ENCODE data around the gene SARS1. TPM values are rescaled to one million over a fixed set of nuclear protein-coding genes. Genes with fewer than 3 reads are reported as not detected.
"Not testable (repeated sequence)": the region's sequence is repeated elsewhere in the genome, so short reads cannot be mapped to it uniquely, and the experiment has no call there.

Gene SARS1
- total RNA-seq, 1 experiment from 2014 or later = 205 TPM

- DNase-seq (ENCODE audit: low read depth, low spot score) = no peak
- in situ Hi-C loops (cut with HindIII; ENCODE audit: low pct_unique_long_range_greater_than_20kb, low sequenced_read_pairs) = no loop called here
Measured at GRCh38 chr1:109213345-109213823, 334 bp upstream of the SARS1 start.

GRCh38 chr1:109214695-109215623 is 1.2 kb downstream of the SARS1 start:
- peak; percentile 84 for DNase-seq (ENCODE audit: low read depth, low spot score)
- in situ Hi-C loops (cut with HindIII; ENCODE audit: low pct_unique_long_range_greater_than_20kb, low sequenced_read_pairs) = no loop called here

- in situ Hi-C loops (cut with HindIII; ENCODE audit: low pct_unique_long_range_greater_than_20kb, low sequenced_read_pairs) = no loop called here
- DNase-seq (ENCODE audit: low read depth, low spot score) = no peak
Measured at GRCh38 chr1:109216662-109217061, 2.9 kb downstream of the SARS1 start.

- no peak for DNase-seq (ENCODE audit: low read depth, low spot score)
- in situ Hi-C loops (cut with HindIII; ENCODE audit: low pct_unique_long_range_greater_than_20kb, low sequenced_read_pairs) = no loop called here
Measured at GRCh38 chr1:109218516-109218915, 4.8 kb downstream of the SARS1 start.

- DNase-seq (ENCODE audit: low read depth, low spot score); in situ Hi-C loops (cut with HindIII; ENCODE audit: low pct_unique_long_range_greater_than_20kb, low sequenced_read_pairs): not testable (repeated sequence)
Measured at GRCh38 chr1:109221201-109221600, 7.5 kb downstream of the SARS1 start.

- in situ Hi-C loops (cut with HindIII; ENCODE audit: low pct_unique_long_range_greater_than_20kb, low sequenced_read_pairs) = no loop called here
- DNase-seq (ENCODE audit: low read depth, low spot score) = no peak
Measured at GRCh38 chr1:109225308-109225707, 11.6 kb downstream of the SARS1 start.

GRCh38 chr1:109225711-109226445 is 12.2 kb downstream of the SARS1 start:
- in situ Hi-C loops (cut with HindIII; ENCODE audit: low pct_unique_long_range_greater_than_20kb, low sequenced_read_pairs) = no loop called here
- DNase-seq (ENCODE audit: low read depth, low spot score) = no peak

- in situ Hi-C loops (cut with HindIII; ENCODE audit: low pct_unique_long_range_greater_than_20kb, low sequenced_read_pairs) = no loop called here
- no peak for DNase-seq (ENCODE audit: low read depth, low spot score)
Measured at GRCh38 chr1:109228167-109228566, 14.4 kb downstream of the SARS1 start.

- no peak for DNase-seq (ENCODE audit: low read depth, low spot score)
- in situ Hi-C loops (cut with HindIII; ENCODE audit: low pct_unique_long_range_greater_than_20kb, low sequenced_read_pairs) = no loop called here
Measured at GRCh38 chr1:109229531-109230127, 15.9 kb downstream of the SARS1 start.

- in situ Hi-C loops (cut with HindIII; ENCODE audit: low pct_unique_long_range_greater_than_20kb, low sequenced_read_pairs) = no loop called here
Measured at GRCh38 chr1:109231066-109231465, 17.3 kb downstream of the SARS1 start.

GRCh38 chr1:109235137-109235536 is 21.4 kb downstream of the SARS1 start:
- no peak for DNase-seq (ENCODE audit: low read depth, low spot score)
- in situ Hi-C loops (cut with HindIII; ENCODE audit: low pct_unique_long_range_greater_than_20kb, low sequenced_read_pairs) = no loop called here

More at GRCh38 chr1:109231066-109231465, 17.3 kb downstream of the SARS1 start:
- DNase-seq (ENCODE audit: low read depth, low spot score) = no peak

- in situ Hi-C loops (cut with HindIII; ENCODE audit: low pct_unique_long_range_greater_than_20kb, low sequenced_read_pairs) = no loop called here
- DNase-seq (ENCODE audit: low read depth, low spot score) = peak; percentile 89
Measured at GRCh38 chr1:109237512-109237911, 23.8 kb downstream of the SARS1 start.

- in situ Hi-C loops (cut with HindIII; ENCODE audit: low pct_unique_long_range_greater_than_20kb, low sequenced_read_pairs) = no loop called here
- DNase-seq (ENCODE audit: low read depth, low spot score) = no peak
Measured at GRCh38 chr1:109238382-109238781, 24.7 kb downstream of the SARS1 start.

GRCh38 chr1:109239047-109239408 is 25.3 kb downstream of the SARS1 start:
- in situ Hi-C loops (cut with HindIII; ENCODE audit: low pct_unique_long_range_greater_than_20kb, low sequenced_read_pairs) = no loop called here
- DNase-seq (ENCODE audit: low read depth, low spot score) = no peak

- in situ Hi-C loops (cut with HindIII; ENCODE audit: low pct_unique_long_range_greater_than_20kb, low sequenced_read_pairs) = no loop called here
- DNase-seq (ENCODE audit: low read depth, low spot score) = peak; percentile 73
Measured at GRCh38 chr1:109239409-109240068, 25.8 kb downstream of the SARS1 start.

GRCh38 chr1:109240158-109241152 is 26.7 kb downstream of the SARS1 start:
- DNase-seq (ENCODE audit: low read depth, low spot score) = peak; percentile 19
- in situ Hi-C loops (cut with HindIII; ENCODE audit: low pct_unique_long_range_greater_than_20kb, low sequenced_read_pairs) = no loop called here

- in situ Hi-C loops (cut with HindIII; ENCODE audit: low pct_unique_long_range_greater_than_20kb, low sequenced_read_pairs) = no loop called here
- no peak for DNase-seq (ENCODE audit: low read depth, low spot score)
Measured at GRCh38 chr1:109241344-109241743, 27.6 kb downstream of the SARS1 start.

Data from SK-MEL-5 (cell line).